Caco-2 (cell line): ENCODE results near the gene FRK. TPM values are rescaled to one million over a fixed set of nuclear protein-coding genes. Genes with fewer than 3 reads are reported as not detected.

ENCODE experiments used
- BruUV-seq: library from RNA; stranded (reverse); fragments of 400-500 nt; replicated peaks from 2 replicates; lab custom pipeline; 2021; lab: Mats Ljungman, UMichigan
- CTCF ChIA-PET: fragments of 300-600 bp; sonication (Branson Sonifier 250); formaldehyde crosslinking; loops from one replicate; lab custom pipeline; 2022; ENCODE audit warnings: antibody characterized with exemption; lab: Charles Lee
- POLR2A ChIA-PET: fragments of 300-600 bp; sonication (Branson Sonifier 250); formaldehyde crosslinking; loops from one replicate; lab custom pipeline; 2022; ENCODE audit warnings: antibody characterized with exemption; lab: Charles Lee
- DNase-seq, 2 experiments: peaks; one replicate each; pipeline versions ENCODE4 v3.0.0 to v3.0.0-alpha.2; 2020 to 2022
- H3K27me3 ChIP-seq: replicated peaks from 2 replicates; pipeline ENCODE4 v1.6.0; 2011; ENCODE audit warnings: low read length; ENCODE audit not compliant: control insufficient read depth, insufficient read depth
- H3K36me3 ChIP-seq: 2 replicates; pipeline ENCODE4 v1.5.1; 2011; ENCODE audit warnings: low read length; ENCODE audit not compliant: control insufficient read depth, insufficient read depth
- H3K4me1 ChIP-seq: fragments of 250-450 bp; sonication (Bioruptor Pico); 2 replicates; pipeline ENCODE4 v1.5.1; 2020; ENCODE audit warnings: mild to moderate bottlenecking
- H3K4me3 ChIP-seq: 2 replicates; pipeline ENCODE4 v1.5.1; 2011; ENCODE audit warnings: low read depth, mild to moderate bottlenecking, control low read depth, low read length
- H3K9me3 ChIP-seq: fragments of 250-450 bp; sonication (Bioruptor Pico); 2 replicates; pipeline ENCODE4 v1.5.1; 2020; ENCODE audit warnings: mild to moderate bottlenecking, moderate library complexity
- H3K27ac Mint-ChIP-seq: one replicate; pipeline ENCODE4 v1.8.0; 2022; ENCODE audit warnings: mixed read lengths; ENCODE audit not compliant: unreplicated experiment
- H3K27me3 Mint-ChIP-seq: one replicate; pipeline ENCODE4 v1.8.0; 2022; ENCODE audit warnings: mixed read lengths; ENCODE audit not compliant: insufficient read depth, unreplicated experiment
- H3K36me3 Mint-ChIP-seq: one replicate; pipeline ENCODE4 v1.8.0; 2022; ENCODE audit warnings: mild to moderate bottlenecking, mixed read lengths; ENCODE audit not compliant: insufficient read depth, unreplicated experiment
- H3K4me1 Mint-ChIP-seq: one replicate; pipeline ENCODE4 v1.8.0; 2022; ENCODE audit warnings: low read depth, mixed read lengths; ENCODE audit not compliant: unreplicated experiment
- H3K4me3 Mint-ChIP-seq: one replicate; pipeline ENCODE4 v1.8.0; 2022; ENCODE audit warnings: mild to moderate bottlenecking, moderate library complexity, mixed read lengths; ENCODE audit not compliant: unreplicated experiment
- H3K9me3 Mint-ChIP-seq: one replicate; pipeline ENCODE4 v1.8.0; 2022; ENCODE audit warnings: mixed read lengths; ENCODE audit not compliant: unreplicated experiment
- intact Hi-C: fragments of 100-400 bp; cut with micrococcal nuclease; formaldehyde crosslinking; loops from one replicate; pipeline ENCODE4 v1.10.0; 2022; ENCODE audit not compliant: unreplicated experiment
- total RNA-seq: library from RNA; stranded (reverse); gene quantifications from 2 replicates; pipeline ENCODE4 v1.2.3, GENCODE V29; 2022
- TF ChIP-seq, protein P1 (sequence below), 2 experiments: fragments of 200-600 bp in 1 of 2; IDR thresholded peaks; 1 replicate in 1 of 2; 2 replicates in 1 of 2; pipeline versions ENCODE4 v1.5.1 to v1.8.0; 2011 to 2022; ENCODE audit warnings: antibody characterized with exemption in 1 of 2, control low read depth in 1 of 2, inconsistent platforms in 1 of 2, low read depth in 1 of 2, low read length in 1 of 2, mild to moderate bottlenecking in 1 of 2, moderate library complexity in 1 of 2; ENCODE audit not compliant: insufficient read depth in 1 of 2, severe bottlenecking in 1 of 2, unreplicated experiment in 1 of 2

Gene FRK
- total RNA-seq, 1 experiment from 2014 or later: 7.3 TPM

DNA sequence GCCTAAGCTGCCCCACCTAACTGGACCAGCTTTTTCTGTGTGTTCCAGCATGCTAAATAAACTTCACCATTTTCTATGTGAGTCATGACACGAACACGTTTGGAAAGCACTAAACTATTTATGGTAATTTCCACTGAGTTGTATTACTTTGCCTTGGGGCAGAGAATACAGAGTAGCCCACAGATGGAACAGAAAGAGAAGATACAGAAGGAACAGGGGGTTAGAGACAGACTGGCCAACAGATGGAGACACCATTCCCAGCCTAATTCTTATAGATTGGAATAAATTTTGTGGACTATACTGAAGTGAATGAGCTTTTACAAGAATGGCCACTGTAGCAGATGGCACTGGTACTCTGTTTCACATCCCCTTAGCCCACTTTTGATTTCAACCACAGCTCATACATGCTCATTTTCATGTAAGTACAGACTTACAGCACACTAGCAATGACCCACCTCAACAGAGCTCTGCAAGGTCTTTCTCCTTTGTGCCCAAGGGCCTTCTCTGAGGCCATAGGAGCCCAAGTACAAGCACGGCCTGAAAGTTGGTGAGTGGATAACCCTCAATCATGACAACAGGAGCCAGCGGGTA is 26.8 kb upstream of the FRK start:
- Histone ChIP-seq H3K9me3 (no peaks in the 10 kb centered on the region), H3K4me1 (no peaks in the 10 kb centered on the region), H3K36me3 (no peaks in the 10 kb centered on the region), H3K27me3 (no peaks in the 10 kb centered on the region), H3K4me3 (no peak overlapping the region)
- ChIA-PET POLR2A (interaction anchor here (1.4 kb wide), 1 partner anchor 13 kb away, joined by 4 read pairs; the partner anchor contains the start of gene NT5DC1), CTCF (interaction anchor here (1.4 kb wide), 1 partner anchor 15 kb away, joined by 7 read pairs; no protein-coding TSS in a partner anchor)
- TF ChIP-seq, protein P1, sequence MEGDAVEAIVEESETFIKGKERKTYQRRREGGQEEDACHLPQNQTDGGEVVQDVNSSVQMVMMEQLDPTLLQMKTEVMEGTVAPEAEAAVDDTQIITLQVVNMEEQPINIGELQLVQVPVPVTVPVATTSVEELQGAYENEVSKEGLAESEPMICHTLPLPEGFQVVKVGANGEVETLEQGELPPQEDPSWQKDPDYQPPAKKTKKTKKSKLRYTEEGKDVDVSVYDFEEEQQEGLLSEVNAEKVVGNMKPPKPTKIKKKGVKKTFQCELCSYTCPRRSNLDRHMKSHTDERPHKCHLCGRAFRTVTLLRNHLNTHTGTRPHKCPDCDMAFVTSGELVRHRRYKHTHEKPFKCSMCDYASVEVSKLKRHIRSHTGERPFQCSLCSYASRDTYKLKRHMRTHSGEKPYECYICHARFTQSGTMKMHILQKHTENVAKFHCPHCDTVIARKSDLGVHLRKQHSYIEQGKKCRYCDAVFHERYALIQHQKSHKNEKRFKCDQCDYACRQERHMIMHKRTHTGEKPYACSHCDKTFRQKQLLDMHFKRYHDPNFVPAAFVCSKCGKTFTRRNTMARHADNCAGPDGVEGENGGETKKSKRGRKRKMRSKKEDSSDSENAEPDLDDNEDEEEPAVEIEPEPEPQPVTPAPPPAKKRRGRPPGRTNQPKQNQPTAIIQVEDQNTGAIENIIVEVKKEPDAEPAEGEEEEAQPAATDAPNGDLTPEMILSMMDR (IDR thresholded peaks at IDR 0.05; ENCODE audit: insufficient read depth in 1 of 2, low read depth in 1 of 2, low read length in 1 of 2, severe bottlenecking in 1 of 2, unreplicated experiment in 1 of 2): no peak
- Mint-ChIP-seq H3K27me3 (no peaks in the 10 kb centered on the region), H3K9me3 (no peaks in the 10 kb centered on the region), H3K36me3 (no peaks in the 10 kb centered on the region), H3K4me3 (no peak overlapping the region), H3K27ac (no peak overlapping the region), H3K4me1 (peaks cover 21% of the 10 kb centered on the region)
- intact Hi-C loops: no loop called here
- no peak for DNase-seq
- BruUV-seq: no TSS peak

DNA sequence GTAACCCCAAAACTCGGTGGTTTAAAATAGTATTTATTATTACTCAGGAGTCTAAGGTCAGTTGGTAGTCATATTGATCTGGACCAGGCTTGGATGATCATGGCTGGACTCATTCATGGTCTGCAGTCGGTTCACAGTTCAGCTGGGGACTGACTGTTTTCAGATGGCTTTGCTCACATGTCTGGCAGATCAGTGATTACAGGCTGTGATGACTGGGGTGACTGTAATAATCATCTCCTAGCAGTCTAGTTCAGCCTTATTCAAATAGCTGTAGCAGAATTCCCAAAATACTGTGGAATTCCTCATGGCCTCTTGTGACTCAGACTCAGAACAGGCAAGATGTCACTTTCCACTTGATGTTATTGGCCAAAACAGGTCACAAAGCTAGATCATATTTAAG is 23.6 kb upstream of the FRK start:
- TF ChIP-seq, protein P1 (IDR thresholded peaks at IDR 0.05; ENCODE audit: insufficient read depth in 1 of 2, low read depth in 1 of 2, low read length in 1 of 2, severe bottlenecking in 1 of 2, unreplicated experiment in 1 of 2): no peak
- Histone ChIP-seq H3K9me3 (no peaks in the 10 kb centered on the region), H3K4me1 (no peaks in the 10 kb centered on the region), H3K36me3 (no peaks in the 10 kb centered on the region), H3K4me3 (no peak overlapping the region), H3K27me3 (no peaks in the 10 kb centered on the region)
- no peaks in the 10 kb centered on the region for H3K9me3 Mint-ChIP-seq
- no peaks in the 10 kb centered on the region for H3K27me3 Mint-ChIP-seq
- peaks cover 20% of the 10 kb centered on the region for H3K4me1 Mint-ChIP-seq
- POLR2A ChIA-PET: no interaction called here
- DNase-seq: no peak
- CTCF ChIA-PET: no interaction called here
- intact Hi-C loops: no loop called here
- no peak overlapping the region for H3K27ac Mint-ChIP-seq
- H3K36me3 Mint-ChIP-seq: no peaks in the 10 kb centered on the region
- no TSS peak for BruUV-seq
- H3K4me3 Mint-ChIP-seq: no peak overlapping the region

DNA sequence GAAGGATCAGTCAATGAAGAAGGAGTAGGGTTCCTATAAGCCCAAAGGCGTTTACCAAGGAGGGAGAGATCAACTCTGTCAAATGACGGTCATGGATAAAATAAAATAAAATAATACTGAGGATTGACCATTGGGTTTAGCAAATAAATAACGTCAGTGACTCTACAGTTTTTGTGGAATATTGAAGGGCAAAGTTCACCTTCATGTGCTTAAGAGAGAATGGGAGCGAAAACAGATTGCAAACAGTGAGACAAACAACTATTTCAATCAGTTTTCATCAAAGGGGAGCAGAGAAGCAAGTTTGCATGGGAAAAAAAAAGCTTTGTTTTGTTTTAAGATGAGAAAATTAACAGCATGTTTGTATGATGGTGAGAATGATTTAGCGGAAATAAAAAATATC is 22.4 kb upstream of the FRK start:
- DNase-seq: no peak
- CTCF ChIA-PET: no interaction called here
- BruUV-seq: no TSS peak
- intact Hi-C loops: no loop called here
- POLR2A ChIA-PET: no interaction called here
- Histone ChIP-seq H3K27me3 (no peaks in the 10 kb centered on the region), H3K9me3 (no peaks in the 10 kb centered on the region), H3K4me3 (no peak overlapping the region), H3K4me1 (no peaks in the 10 kb centered on the region), H3K36me3 (no peaks in the 10 kb centered on the region)
- H3K9me3 Mint-ChIP-seq: no peaks in the 10 kb centered on the region
- no peak overlapping the region for H3K27ac Mint-ChIP-seq
- H3K27me3 Mint-ChIP-seq: no peaks in the 10 kb centered on the region
- TF ChIP-seq, protein P1 (IDR thresholded peaks at IDR 0.05; ENCODE audit: insufficient read depth in 1 of 2, low read depth in 1 of 2, low read length in 1 of 2, severe bottlenecking in 1 of 2, unreplicated experiment in 1 of 2): no peak
- H3K4me1 Mint-ChIP-seq: peaks cover 15% of the 10 kb centered on the region
- no peak overlapping the region for H3K4me3 Mint-ChIP-seq
- H3K36me3 Mint-ChIP-seq: no peaks in the 10 kb centered on the region
